Skeletal muscle tissue (tissue), 4 donors: ENCODE results near the gene WDTC1. TPM values are rescaled to one million over a fixed set of nuclear protein-coding genes. Genes with fewer than 3 reads are reported as not detected.
"Not testable (repeated sequence)": the region's sequence is repeated elsewhere in the genome, so short reads cannot be mapped to it uniquely, and the experiment has no call there.

ENCODE experiments used
- H3K27ac ChIP-seq: one replicate; pipeline ENCODE4 v1.7.0; 2013; ENCODE audit warnings: mild to moderate bottlenecking, low read depth, low read length, inconsistent platforms
- H3K27me3 ChIP-seq, 3 donors: one replicate each; pipeline ENCODE4 v1.7.0; 2013; ENCODE audit warnings: low read length in 3 of 3; ENCODE audit not compliant: control insufficient read depth in 3 of 3, insufficient read depth in 3 of 3
- H3K36me3 ChIP-seq, 3 donors: one replicate each; pipeline ENCODE4 v1.7.0; 2013; ENCODE audit warnings: low read length in 3 of 3; ENCODE audit not compliant: control insufficient read depth in 3 of 3, insufficient read depth in 3 of 3
- H3K4me1 ChIP-seq, 3 donors: one replicate each; pipeline ENCODE4 v1.7.0; 2013; ENCODE audit warnings: low read length in 3 of 3, mild to moderate bottlenecking in 3 of 3; ENCODE audit not compliant: control insufficient read depth in 3 of 3, insufficient read depth in 3 of 3
- H3K4me3 ChIP-seq, 3 donors: one replicate each; pipeline ENCODE4 v1.7.0; 2013; ENCODE audit warnings: low read length in 3 of 3
- H3K9ac ChIP-seq, 3 donors: one replicate each; pipeline ENCODE4 v1.7.0; 2013; ENCODE audit warnings: low read length in 3 of 3, mild to moderate bottlenecking in 3 of 3, moderate library complexity in 2 of 3, low read depth in 1 of 3
- H3K9me3 ChIP-seq, 3 donors: one replicate each; pipeline ENCODE4 v1.7.0; 2013; ENCODE audit warnings: low read length in 3 of 3; ENCODE audit not compliant: control insufficient read depth in 3 of 3
- total RNA-seq: library from RNA; depleted of rRNA; stranded (reverse); fragments of >200 nt; gene quantifications from one replicate; pipeline ENCODE4 v1.2.3, GENCODE V29; 2014
- donor health status: Osteomylitis.

The WDTC1 gene, protein sequence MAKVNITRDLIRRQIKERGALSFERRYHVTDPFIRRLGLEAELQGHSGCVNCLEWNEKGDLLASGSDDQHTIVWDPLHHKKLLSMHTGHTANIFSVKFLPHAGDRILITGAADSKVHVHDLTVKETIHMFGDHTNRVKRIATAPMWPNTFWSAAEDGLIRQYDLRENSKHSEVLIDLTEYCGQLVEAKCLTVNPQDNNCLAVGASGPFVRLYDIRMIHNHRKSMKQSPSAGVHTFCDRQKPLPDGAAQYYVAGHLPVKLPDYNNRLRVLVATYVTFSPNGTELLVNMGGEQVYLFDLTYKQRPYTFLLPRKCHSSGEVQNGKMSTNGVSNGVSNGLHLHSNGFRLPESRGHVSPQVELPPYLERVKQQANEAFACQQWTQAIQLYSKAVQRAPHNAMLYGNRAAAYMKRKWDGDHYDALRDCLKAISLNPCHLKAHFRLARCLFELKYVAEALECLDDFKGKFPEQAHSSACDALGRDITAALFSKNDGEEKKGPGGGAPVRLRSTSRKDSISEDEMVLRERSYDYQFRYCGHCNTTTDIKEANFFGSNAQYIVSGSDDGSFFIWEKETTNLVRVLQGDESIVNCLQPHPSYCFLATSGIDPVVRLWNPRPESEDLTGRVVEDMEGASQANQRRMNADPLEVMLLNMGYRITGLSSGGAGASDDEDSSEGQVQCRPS
- 13.0 TPM for total RNA-seq

DNA sequence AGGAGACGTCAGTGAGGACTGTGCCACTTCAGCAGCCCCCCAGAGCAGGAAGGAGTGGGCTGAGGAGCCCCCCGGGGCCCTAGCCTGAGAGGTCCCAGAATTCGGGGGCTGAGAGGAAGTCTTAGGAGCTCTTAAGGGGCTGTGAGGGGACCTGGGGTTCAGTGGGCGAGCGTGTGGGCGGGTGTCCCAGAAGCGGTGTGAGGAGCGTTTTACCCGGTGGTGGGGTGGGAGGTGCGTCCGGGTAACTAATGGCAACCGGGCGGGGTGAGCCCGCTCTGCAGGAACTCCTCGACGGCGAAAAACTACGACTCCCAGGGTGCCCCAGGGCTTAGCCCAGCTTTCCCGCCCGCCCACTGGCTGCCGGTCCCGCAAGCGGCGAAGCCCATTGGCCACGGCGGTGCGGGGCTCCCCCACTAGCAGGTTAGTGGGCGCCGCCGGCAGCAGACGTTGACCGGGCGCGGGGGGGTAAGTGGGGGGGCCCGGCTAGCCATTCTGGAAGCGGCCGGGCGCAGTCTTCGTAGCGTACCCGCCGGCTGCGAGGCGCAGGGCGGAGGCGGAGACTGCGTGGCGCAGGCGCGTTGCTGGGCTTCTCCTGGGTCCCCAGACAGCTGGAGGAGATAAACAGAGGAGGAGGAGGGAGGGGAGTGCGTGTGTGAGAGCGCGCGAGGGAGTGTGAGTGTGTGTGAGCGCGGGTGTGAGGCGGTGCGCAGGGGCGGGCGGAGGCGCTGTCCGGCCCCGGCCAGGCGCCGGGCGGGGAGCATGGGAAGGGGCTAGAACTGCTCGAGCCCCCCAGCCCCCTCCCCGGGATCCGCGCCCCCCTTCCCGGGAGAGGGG lies at the start of gene WDTC1:
TSS of gene WDTC1 (plus strand) at position 584 of the 834 bp plus-strand sequence. CDS start 26,423 bp downstream, outside the sequence.
- Histone ChIP-seq H3K9me3 (no peaks in the 10 kb centered on the region), H3K27me3 (no peaks in the 10 kb centered on the region), H3K27ac (peak within 1 kb of the TSS; percentile 68), H3K36me3 (no peaks in the 10 kb centered on the region), H3K4me1 (peaks cover 10 to 18% (median 17%) of the 10 kb centered on the region in 3 donors), H3K4me3 (peak within 1 kb of the TSS; percentile 86 to 89 (median 88)), H3K9ac (peak within 1 kb of the TSS; percentile 74 to 86 (median 82))

DNA sequence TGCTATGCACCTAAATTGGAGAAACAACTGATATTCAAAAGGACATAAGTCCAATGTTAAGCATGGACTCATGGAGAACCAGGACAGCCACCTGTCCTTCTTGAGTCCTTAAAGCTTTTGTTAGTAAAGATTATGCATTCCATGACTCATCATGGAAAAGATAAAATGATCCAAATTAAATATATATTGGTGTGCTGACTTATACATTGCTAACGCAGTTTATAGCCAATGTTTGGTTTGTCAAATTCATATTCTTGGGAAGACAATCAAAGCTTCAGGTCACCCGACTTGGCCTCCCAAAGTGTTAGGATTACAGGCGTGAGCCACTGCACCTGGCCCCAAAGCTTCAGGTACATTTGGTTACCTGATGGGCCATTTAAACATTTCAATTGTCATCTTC lies 49.8 kb upstream of the WDTC1 start:
- H3K9me3 ChIP-seq, H3K4me1 ChIP-seq, H3K36me3 ChIP-seq, H3K27ac ChIP-seq, H3K27me3 ChIP-seq, H3K4me3 ChIP-seq, H3K9ac ChIP-seq: not testable (repeated sequence)

DNA sequence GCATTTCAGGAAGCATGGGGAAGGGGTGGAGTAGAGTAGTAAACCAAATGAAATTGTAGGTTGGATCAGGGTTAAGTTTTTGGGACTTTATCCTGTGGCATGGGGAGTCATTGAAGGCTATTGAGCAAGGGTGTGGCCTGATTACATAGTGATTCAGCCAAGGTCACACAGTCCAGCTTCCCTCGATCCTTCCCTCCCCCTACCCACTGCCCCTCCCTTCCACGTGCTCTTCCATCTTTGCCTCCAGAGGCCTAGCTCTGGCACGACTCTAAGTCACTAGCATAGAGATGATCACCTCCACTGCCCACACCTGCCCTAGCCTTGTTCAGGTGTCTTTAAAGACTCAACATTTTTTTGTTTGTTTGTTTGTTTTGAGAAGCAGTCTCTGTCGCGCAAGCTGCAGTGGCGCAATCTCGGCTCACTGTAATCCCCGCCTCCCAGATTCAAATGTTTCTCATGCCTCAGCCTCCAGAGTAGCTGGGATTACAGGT lies 42.3 kb upstream of the WDTC1 start:
- peaks cover 0 to 2% (median 0%) of the 10 kb centered on the region in 3 donors for H3K27me3 ChIP-seq
- H3K36me3 ChIP-seq: no peaks in the 10 kb centered on the region
- no peaks in the 10 kb centered on the region for H3K4me1 ChIP-seq
- no peaks in the 10 kb centered on the region for H3K9me3 ChIP-seq
- H3K4me3 ChIP-seq: no peak overlapping the region
- H3K9ac ChIP-seq: no peak overlapping the region
- H3K27ac ChIP-seq: no peak overlapping the region

DNA sequence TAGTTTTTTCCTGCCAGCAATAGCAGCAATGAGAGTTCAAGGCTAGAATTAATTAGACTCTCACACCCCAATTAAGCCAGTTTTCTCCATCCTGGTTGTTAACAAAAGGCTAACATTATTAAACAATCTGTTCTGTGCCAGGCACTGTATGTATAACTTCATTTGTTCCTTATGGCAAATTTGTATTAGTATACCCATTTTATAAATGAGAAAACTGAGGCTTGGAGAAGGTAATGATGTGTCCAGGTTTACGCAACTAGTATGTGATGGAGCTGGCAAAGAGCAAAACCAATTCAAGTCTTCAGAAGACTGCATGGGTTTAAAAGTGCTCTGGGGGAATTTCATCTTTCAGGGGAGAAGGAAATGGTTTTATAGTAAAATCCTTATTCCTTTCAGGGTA lies 41.2 kb upstream of the WDTC1 start:
- peaks cover 0 to 2% (median 0%) of the 10 kb centered on the region in 3 donors for H3K27me3 ChIP-seq
- H3K4me1 ChIP-seq: no peaks in the 10 kb centered on the region
- no peak overlapping the region for H3K4me3 ChIP-seq
- no peak overlapping the region for H3K9ac ChIP-seq
- H3K36me3 ChIP-seq: no peaks in the 10 kb centered on the region
- no peaks in the 10 kb centered on the region for H3K9me3 ChIP-seq
- no peak overlapping the region for H3K27ac ChIP-seq

DNA sequence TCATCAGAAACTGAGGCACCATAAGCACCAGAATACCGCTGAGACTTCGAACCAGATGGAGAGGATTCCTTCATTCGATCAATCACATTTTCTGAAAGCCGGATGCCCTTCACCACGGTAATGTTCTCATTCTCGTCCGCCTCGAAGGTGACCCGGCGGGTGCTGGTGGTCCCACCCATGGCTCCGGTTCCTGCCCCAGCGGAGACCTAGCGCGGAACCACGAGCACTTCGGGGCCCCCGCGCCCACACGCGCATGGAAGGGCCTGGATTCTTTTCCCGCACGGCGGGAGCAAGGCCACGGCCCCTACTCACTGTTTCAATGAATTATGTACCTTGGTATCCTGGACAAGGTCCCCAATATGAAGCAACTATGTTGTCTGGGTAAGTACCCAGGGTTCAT lies 33.1 kb upstream of the WDTC1 start:
- no peak overlapping the region for H3K27ac ChIP-seq
- no peaks in the 10 kb centered on the region for H3K4me1 ChIP-seq
- no peaks in the 10 kb centered on the region for H3K36me3 ChIP-seq
- H3K9me3 ChIP-seq: no peaks in the 10 kb centered on the region
- no peak overlapping the region for H3K9ac ChIP-seq
- H3K27me3 ChIP-seq: no peaks in the 10 kb centered on the region
- H3K4me3 ChIP-seq: no peak overlapping the region

DNA sequence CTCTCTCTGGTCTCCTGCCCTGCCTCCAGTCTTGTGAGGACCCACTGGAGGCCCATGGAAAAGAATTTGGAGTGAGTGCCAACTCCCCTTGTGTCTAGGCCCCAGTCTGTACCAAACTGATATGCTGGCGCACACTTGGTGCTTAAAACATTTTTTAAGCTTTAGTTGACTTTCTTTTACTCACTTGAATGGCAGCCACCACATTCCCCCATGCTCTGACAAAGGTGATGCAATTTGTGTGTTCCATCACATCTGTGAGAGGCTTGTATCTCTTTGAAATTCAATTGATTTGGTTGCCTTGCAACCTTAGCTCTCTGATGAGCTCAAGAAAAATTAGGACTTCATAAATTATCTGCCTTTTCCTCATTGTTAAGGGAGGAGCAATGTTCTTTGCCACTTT lies 30.5 kb upstream of the WDTC1 start:
- Histone ChIP-seq H3K9me3 (no peaks in the 10 kb centered on the region), H3K4me3 (no peak overlapping the region), H3K36me3 (no peaks in the 10 kb centered on the region), H3K9ac (no peak overlapping the region), H3K27ac (no peak overlapping the region), H3K4me1 (no peaks in the 10 kb centered on the region), H3K27me3 (no peaks in the 10 kb centered on the region)

DNA sequence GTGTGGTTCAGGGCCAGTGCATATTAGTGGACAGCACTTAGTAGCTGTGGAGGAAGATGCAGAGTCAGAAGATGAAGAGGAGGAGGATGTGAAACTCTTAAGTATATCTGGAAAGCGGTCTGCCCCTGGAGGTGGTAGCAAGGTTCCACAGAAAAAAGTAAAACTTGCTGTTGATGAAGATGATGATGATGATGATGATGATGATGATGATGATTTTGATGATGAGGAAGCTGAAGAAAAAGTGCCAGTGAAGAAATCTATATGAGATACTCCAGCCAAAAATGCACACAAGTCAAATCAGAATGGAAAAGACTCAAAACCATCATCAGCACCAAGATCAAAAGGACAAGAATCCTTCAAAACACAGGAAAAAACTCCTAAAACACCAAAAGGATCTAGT lies 27.2 kb upstream of the WDTC1 start:
- H3K27me3 ChIP-seq, H3K9ac ChIP-seq: not testable (repeated sequence)

DNA sequence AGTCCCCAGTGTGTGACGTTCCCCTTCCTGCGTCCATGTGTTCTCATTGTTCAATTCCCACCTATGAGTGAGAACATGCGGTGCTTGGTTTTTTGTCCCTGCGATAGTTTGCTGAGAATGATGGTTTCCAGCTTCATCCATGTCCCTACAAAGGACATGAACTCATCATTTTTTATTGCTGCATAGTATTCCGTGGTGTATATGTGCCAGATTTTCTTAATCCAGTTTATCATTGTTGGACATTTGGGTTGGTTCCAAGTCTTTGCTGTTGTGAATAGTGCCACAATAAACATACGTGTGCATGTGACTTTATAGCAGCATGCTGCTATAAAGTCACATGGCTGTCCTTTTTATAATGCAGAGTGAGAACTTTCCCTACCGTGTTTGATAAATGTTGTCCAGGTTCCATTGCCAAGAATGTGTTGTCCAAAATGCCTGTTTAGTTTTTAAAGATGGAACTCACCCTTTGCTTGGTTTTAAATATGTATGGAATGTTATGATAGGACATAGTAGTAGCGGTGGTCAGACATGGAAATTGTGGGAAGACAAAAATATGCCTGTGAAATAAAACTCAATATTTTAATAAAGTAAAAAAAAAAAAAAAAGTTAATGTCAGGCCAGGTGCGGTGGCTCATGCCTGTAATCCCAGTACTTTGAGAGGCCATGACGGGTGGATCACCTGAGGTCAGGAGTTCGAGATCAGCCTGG lies 26.1 kb upstream of the WDTC1 start:
- H3K27ac ChIP-seq, H3K9me3 ChIP-seq, H3K9ac ChIP-seq, H3K27me3 ChIP-seq, H3K36me3 ChIP-seq, H3K4me3 ChIP-seq, H3K4me1 ChIP-seq: not testable (repeated sequence)

More for the DNA sequence above, 27.2 kb upstream of the WDTC1 start:
- H3K4me1 ChIP-seq, H3K9me3 ChIP-seq, H3K4me3 ChIP-seq, H3K27ac ChIP-seq, H3K36me3 ChIP-seq: not testable (repeated sequence)

DNA sequence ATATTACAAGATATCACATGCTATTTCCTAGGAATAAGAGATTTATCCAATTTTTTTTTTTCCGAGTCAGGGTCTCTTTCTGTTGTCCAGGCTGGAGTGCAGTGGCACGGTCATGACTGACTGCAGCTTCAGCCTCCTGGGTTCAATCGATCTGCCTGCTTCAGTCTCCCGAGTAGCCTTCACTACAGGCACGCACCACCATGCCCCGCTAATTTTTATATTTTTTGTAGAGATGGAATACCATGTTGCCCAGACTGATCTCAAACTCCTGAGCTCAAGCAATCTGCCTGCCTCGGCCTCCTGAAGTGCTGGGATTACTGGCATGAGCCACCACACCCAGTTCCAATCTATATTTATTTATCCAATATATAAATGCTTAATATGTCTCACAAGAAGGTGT lies 18.0 kb upstream of the WDTC1 start:
- Histone ChIP-seq H3K9ac (no peak overlapping the region), H3K4me1 (no peaks in the 10 kb centered on the region), H3K27me3 (no peaks in the 10 kb centered on the region), H3K4me3 (no peak overlapping the region), H3K27ac (no peak overlapping the region), H3K9me3 (no peaks in the 10 kb centered on the region), H3K36me3 (no peaks in the 10 kb centered on the region)
